Measurements from ENCODE around the gene SIGLEC10. TPM values are rescaled to one million over a fixed set of nuclear protein-coding genes. Genes with fewer than 3 reads are reported as not detected.

The SIGLEC10 gene
- total and polyA plus RNA-seq, 9 of the 15 experiments (the other 6 are each of a cell fraction or from before 2014, with no cell fraction given): 0.10 to 1.8 (median 0.82) TPM

GRCh38 chr19:51422053-51422448, 4.6 kb upstream of the SIGLEC10 start (continued):
- TF ChIP-seq CTCF (IDR thresholded peaks at IDR 0.05 in 2 of 3, conservative IDR thresholded peaks at IDR 0.05 in 1 of 3; ENCODE audit: insufficient read depth in 2 of 3, low read depth in 1 of 3, low read length in 3 of 3) (peak; percentile 96), RUNX1 (IDR thresholded peaks at IDR 0.05; ENCODE audit: low read depth) (0 out of 2 replicates have a peak, but pooled peaks have one; percentile 39), ZBTB40 (IDR thresholded peaks at IDR 0.05) (peak; percentile 63; the same call in 1 of the 2 replicates), ZBTB40 (CRISPR knock-in tag; IDR thresholded peaks at IDR 0.05) (0 out of 2 replicates have a peak, but pooled peaks have one; percentile 50), ELF1 (tag; IDR thresholded peaks at IDR 0.05) (no peak), ZNF232 (CRISPR knock-in tag; IDR thresholded peaks at IDR 0.05) (peak; percentile 96), FUS (optimal IDR thresholded peaks at IDR 0.05; ENCODE audit: low read depth, low read length) (no peak), SIX5 (IDR thresholded peaks at IDR 0.05; ENCODE audit: borderline replicate concordance in 1 of 2, insufficient read depth in 1 of 2, low read depth in 1 of 2, low read length in 2 of 2) (no peak), CHAMP1 (IDR thresholded peaks at IDR 0.05) (peak; percentile 85)
- TF ChIP-seq, protein P1, sequence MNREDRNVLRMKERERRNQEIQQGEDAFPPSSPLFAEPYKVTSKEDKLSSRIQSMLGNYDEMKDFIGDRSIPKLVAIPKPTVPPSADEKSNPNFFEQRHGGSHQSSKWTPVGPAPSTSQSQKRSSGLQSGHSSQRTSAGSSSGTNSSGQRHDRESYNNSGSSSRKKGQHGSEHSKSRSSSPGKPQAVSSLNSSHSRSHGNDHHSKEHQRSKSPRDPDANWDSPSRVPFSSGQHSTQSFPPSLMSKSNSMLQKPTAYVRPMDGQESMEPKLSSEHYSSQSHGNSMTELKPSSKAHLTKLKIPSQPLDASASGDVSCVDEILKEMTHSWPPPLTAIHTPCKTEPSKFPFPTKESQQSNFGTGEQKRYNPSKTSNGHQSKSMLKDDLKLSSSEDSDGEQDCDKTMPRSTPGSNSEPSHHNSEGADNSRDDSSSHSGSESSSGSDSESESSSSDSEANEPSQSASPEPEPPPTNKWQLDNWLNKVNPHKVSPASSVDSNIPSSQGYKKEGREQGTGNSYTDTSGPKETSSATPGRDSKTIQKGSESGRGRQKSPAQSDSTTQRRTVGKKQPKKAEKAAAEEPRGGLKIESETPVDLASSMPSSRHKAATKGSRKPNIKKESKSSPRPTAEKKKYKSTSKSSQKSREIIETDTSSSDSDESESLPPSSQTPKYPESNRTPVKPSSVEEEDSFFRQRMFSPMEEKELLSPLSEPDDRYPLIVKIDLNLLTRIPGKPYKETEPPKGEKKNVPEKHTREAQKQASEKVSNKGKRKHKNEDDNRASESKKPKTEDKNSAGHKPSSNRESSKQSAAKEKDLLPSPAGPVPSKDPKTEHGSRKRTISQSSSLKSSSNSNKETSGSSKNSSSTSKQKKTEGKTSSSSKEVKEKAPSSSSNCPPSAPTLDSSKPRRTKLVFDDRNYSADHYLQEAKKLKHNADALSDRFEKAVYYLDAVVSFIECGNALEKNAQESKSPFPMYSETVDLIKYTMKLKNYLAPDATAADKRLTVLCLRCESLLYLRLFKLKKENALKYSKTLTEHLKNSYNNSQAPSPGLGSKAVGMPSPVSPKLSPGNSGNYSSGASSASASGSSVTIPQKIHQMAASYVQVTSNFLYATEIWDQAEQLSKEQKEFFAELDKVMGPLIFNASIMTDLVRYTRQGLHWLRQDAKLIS (CRISPR knock-in tag; IDR thresholded peaks at IDR 0.05): peak; percentile 97

Measured in K562 (cell line).